ENCODE results near the gene UPF2. TPM values are rescaled to one million over a fixed set of nuclear protein-coding genes. Genes with fewer than 3 reads are reported as not detected.

UPF2 gene
- total and polyA plus RNA-seq, 2 donors (not counting 1 experiment from before 2014, with no cell fraction given) = 8.9 to 60.0 TPM

DNA sequence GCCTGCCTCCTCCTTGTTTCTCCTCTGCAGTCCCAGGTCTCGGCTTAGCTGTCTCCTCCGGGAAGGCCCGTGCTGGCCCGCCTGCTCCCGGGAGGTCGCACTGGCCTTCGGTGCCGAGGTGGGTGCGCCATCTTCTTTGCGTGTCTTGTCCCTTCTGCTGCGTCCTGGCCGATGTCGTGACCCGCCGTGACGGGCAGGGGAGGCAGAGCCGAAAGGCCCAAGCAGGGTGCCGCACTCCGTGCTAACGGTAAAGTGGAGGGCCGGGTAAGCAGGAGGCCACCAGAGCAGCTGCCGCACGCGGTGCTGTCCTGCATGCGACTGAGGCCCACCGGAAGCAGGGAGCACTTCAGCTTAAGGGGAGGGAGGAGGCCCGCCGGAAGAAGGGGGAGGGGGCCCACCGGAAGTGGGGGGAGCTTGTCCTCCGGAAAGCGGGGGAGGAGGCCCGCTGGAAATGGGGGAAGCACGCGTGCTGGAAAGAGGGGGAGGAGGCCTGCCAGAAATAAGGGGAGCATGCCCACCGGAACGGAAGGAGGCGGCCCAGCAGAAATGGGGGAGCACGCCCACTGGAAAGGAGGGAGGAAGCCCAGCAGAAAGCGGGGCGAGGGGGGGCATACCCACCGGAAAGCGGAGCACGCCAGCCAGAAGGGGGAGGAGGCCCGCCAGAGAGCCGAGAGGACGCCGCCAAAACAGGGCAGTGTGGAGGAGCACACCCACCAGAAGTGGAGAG lies 148.1 kb downstream of the UPF2 start:
- no peak overlapping the region for H3K4me3 ChIP-seq (ENCODE audit: control extremely low read depth in 1 of 5, extremely low read depth in 1 of 5, insufficient read depth in 1 of 5, low read depth in 2 of 5, low read length in 4 of 5)
- Mint-ChIP-seq H3K9me3 (ENCODE audit: insufficient read depth) (no peaks in the 10 kb centered on the region), H3K27ac (no peak overlapping the region), H3K4me3 (no peak overlapping the region), H3K27me3 (no peaks in the 10 kb centered on the region), H3K4me1 (no peaks in the 10 kb centered on the region)
- CTCF ChIA-PET = no interaction called here
- peaks cover 0 to 9% (median 0%) of the 10 kb centered on the region in 3 donors for H3K9me3 ChIP-seq (ENCODE audit: control extremely low read depth in 1 of 3, control insufficient read depth in 2 of 3, insufficient read depth in 1 of 3, low read length in 2 of 3)
- no peaks in the 10 kb centered on the region for H3K79me2 ChIP-seq (ENCODE audit: control insufficient read depth, insufficient read depth, low read length)
- no peak overlapping the region for H2AFZ ChIP-seq (ENCODE audit: insufficient read depth, low read depth, low read length, poor library complexity, severe bottlenecking)
- H3K36me3 ChIP-seq (replicated peaks in 1 of 2; ENCODE audit: control extremely low read depth in 1 of 2, control insufficient read depth in 1 of 2, extremely low read depth in 1 of 2, insufficient read depth in 2 of 2, low read length in 1 of 2) = no peaks in the 10 kb centered on the region
- WGBS (ENCODE audit: insufficient coverage) = 97% methylated on average over 47 of the region's 47 CpGs
- H3K27ac ChIP-seq (ENCODE audit: low read length in 2 of 2) = no peak overlapping the region
- no peak overlapping the region for H3K9ac ChIP-seq (ENCODE audit: low read length)
- POLR2A ChIA-PET = no interaction called here
- no peaks in the 10 kb centered on the region for H4K20me1 ChIP-seq (ENCODE audit: control insufficient read depth, insufficient read depth, low read length, poor library complexity, severe bottlenecking)
- H3K27me3 ChIP-seq (replicated peaks in 1 of 4; ENCODE audit: control extremely low read depth in 1 of 4, control insufficient read depth in 3 of 4, insufficient read depth in 4 of 4, low read length in 3 of 4) = no peaks in the 10 kb centered on the region
- H3K4me1 ChIP-seq (ENCODE audit: control insufficient read depth in 2 of 2, insufficient read depth in 2 of 2, low read length in 2 of 2) = no peaks in the 10 kb centered on the region
- intact Hi-C loops (cut with micrococcal nuclease) = no loop called here
- no peak overlapping the region for H3K4me2 ChIP-seq (replicated peaks; ENCODE audit: low read depth, low read length, poor library complexity, severe bottlenecking)
- ATAC-seq (ENCODE audit: low read depth) = no peak
- DNase-seq = no peak
- no peak for TF ChIP-seq EZH2 (IDR thresholded peaks at IDR 0.05; ENCODE audit: borderline replicate concordance, insufficient read depth, low read depth, low read length, poor library complexity, severe bottlenecking)
- no peak for TF ChIP-seq CTCF (IDR thresholded peaks at IDR 0.05)

DNA sequence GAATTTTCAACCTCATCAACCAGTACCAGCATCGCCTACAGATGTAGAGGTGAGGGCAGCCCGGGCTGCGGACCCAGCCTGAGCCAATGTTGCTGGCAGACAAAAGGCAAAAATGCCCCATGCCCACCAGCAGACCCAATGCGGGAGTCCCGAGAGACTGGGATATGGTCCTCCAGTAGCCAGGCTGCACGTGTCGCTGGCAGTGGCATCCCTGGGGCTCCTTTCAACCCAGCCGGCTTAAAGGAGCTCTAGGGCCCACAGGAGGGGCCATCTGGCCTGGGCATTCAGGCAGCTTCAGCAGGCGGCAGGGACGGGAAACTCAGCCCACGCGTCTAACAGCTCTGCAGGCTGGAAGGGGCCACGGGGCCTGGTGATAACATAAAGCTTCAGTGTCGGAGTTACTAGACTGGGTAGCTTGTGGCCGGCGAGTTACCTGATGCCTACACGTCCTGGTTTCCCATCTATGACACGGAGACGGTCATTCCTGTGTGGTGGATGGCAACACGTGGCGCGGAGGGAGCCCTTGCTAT lies 148.8 kb downstream of the UPF2 start:
- no peak overlapping the region for H3K4me3 Mint-ChIP-seq
- intact Hi-C loops (cut with micrococcal nuclease) = no loop called here
- ATAC-seq (ENCODE audit: low read depth) (no peak), DNase-seq (no peak)
- H3K36me3 ChIP-seq (replicated peaks in 1 of 2; ENCODE audit: control extremely low read depth in 1 of 2, control insufficient read depth in 1 of 2, extremely low read depth in 1 of 2, insufficient read depth in 2 of 2, low read length in 1 of 2) = no peaks in the 10 kb centered on the region
- no peaks in the 10 kb centered on the region for H3K79me2 ChIP-seq (ENCODE audit: control insufficient read depth, insufficient read depth, low read length)
- ChIA-PET POLR2A (no interaction called here), CTCF (no interaction called here)
- H3K4me2 ChIP-seq (replicated peaks; ENCODE audit: low read depth, low read length, poor library complexity, severe bottlenecking) = no peak overlapping the region
- H4K20me1 ChIP-seq (ENCODE audit: control insufficient read depth, insufficient read depth, low read length, poor library complexity, severe bottlenecking) = no peaks in the 10 kb centered on the region
- 90% methylated on average over 20 of the region's 22 CpGs for WGBS (ENCODE audit: insufficient coverage)
- no peak overlapping the region for H3K27ac ChIP-seq (ENCODE audit: low read length in 2 of 2)
- no peaks in the 10 kb centered on the region for H3K9me3 Mint-ChIP-seq (ENCODE audit: insufficient read depth)
- H3K4me1 Mint-ChIP-seq = no peaks in the 10 kb centered on the region
- H3K27ac Mint-ChIP-seq = no peak overlapping the region
- no peaks in the 10 kb centered on the region for H3K27me3 Mint-ChIP-seq
- H3K27me3 ChIP-seq (replicated peaks in 1 of 4; ENCODE audit: control extremely low read depth in 1 of 4, control insufficient read depth in 3 of 4, insufficient read depth in 4 of 4, low read length in 3 of 4) = no peaks in the 10 kb centered on the region
- no peak overlapping the region for H3K4me3 ChIP-seq (ENCODE audit: control extremely low read depth in 1 of 5, extremely low read depth in 1 of 5, insufficient read depth in 1 of 5, low read depth in 2 of 5, low read length in 4 of 5)
- peaks cover 0 to 9% (median 0%) of the 10 kb centered on the region in 3 donors for H3K9me3 ChIP-seq (ENCODE audit: control extremely low read depth in 1 of 3, control insufficient read depth in 2 of 3, insufficient read depth in 1 of 3, low read length in 2 of 3)
- no peak for TF ChIP-seq CTCF (IDR thresholded peaks at IDR 0.05)
- no peak for TF ChIP-seq EZH2 (IDR thresholded peaks at IDR 0.05; ENCODE audit: borderline replicate concordance, insufficient read depth, low read depth, low read length, poor library complexity, severe bottlenecking)
- no peak overlapping the region for H2AFZ ChIP-seq (ENCODE audit: insufficient read depth, low read depth, low read length, poor library complexity, severe bottlenecking)
- H3K4me1 ChIP-seq (ENCODE audit: control insufficient read depth in 2 of 2, insufficient read depth in 2 of 2, low read length in 2 of 2) = no peaks in the 10 kb centered on the region
- H3K9ac ChIP-seq (ENCODE audit: low read length) = no peak overlapping the region

Measured in B cell (primary cell).